H9 (cell line): ENCODE measurements around the gene MYLK4. TPM values are rescaled to one million over a fixed set of nuclear protein-coding genes. Genes with fewer than 3 reads are reported as not detected.

Experiments used
- DNase-seq: peaks from one replicate; pipeline ENCODE4 v3.0.0-alpha.2; 2017
- H2AFZ ChIP-seq: one replicate; pipeline ENCODE4 v1.6.1; 2013; ENCODE audit warnings: mild to moderate bottlenecking, low read length, control low read depth, moderate library complexity
- H2AK5ac ChIP-seq: 2 replicates; pipeline ENCODE4 v1.6.1; 2013; ENCODE audit warnings: low read length, control low read depth, mixed read lengths; ENCODE audit not compliant: insufficient read length
- H2BK120ac ChIP-seq: one replicate; pipeline ENCODE4 v1.6.1; 2013; ENCODE audit warnings: low read depth, mild to moderate bottlenecking, low read length, control low read depth, inconsistent platforms; ENCODE audit not compliant: poor library complexity, severe bottlenecking
- H2BK12ac ChIP-seq: 2 replicates; pipeline ENCODE4 v1.6.1; 2013; ENCODE audit warnings: low read length, control low read depth, mixed read lengths, low read depth; ENCODE audit not compliant: insufficient read length
- H2BK15ac ChIP-seq: 2 replicates; pipeline ENCODE4 v1.6.1; 2013; ENCODE audit warnings: low read depth, low read length, control low read depth
- H2BK20ac ChIP-seq: one replicate; pipeline ENCODE4 v1.6.1; 2013; ENCODE audit warnings: low read depth, mild to moderate bottlenecking, low read length, control low read depth, inconsistent platforms; ENCODE audit not compliant: poor library complexity, severe bottlenecking
- H2BK5ac ChIP-seq: 2 replicates; pipeline ENCODE4 v1.6.1; 2013; ENCODE audit warnings: low read length, control low read depth, mixed read lengths; ENCODE audit not compliant: insufficient read length
- H3K14ac ChIP-seq: 2 replicates; pipeline ENCODE4 v1.6.1; 2013; ENCODE audit warnings: low read length, control low read depth; ENCODE audit not compliant: insufficient read depth
- H3K18ac ChIP-seq: 2 replicates; pipeline ENCODE4 v1.6.1; 2013; ENCODE audit warnings: low read depth, mild to moderate bottlenecking, mixed read lengths, low read length, control low read depth; ENCODE audit not compliant: insufficient read length
- H3K23ac ChIP-seq: 2 replicates; pipeline ENCODE4 v1.6.1; 2013; ENCODE audit warnings: low read length, control low read depth, mixed read lengths, low read depth; ENCODE audit not compliant: insufficient read length
- H3K23me2 ChIP-seq: 2 replicates; pipeline ENCODE4 v1.6.1; 2013; ENCODE audit warnings: low read depth, mild to moderate bottlenecking, mixed read lengths, low read length, control low read depth; ENCODE audit not compliant: insufficient read length, poor library complexity, severe bottlenecking
- H3K27ac ChIP-seq: 2 replicates; pipeline ENCODE4 v1.5.1; 2013; ENCODE audit warnings: low read length, control low read depth, mixed read lengths, low read depth; ENCODE audit not compliant: insufficient read length
- H3K27me3 ChIP-seq: 2 replicates; pipeline ENCODE4 v1.6.1; 2013; ENCODE audit warnings: low read length, control low read depth, inconsistent platforms; ENCODE audit not compliant: insufficient read depth
- H3K4ac ChIP-seq: 2 replicates; pipeline ENCODE4 v1.6.1; 2013; ENCODE audit warnings: low read depth, mild to moderate bottlenecking, control low read depth, inconsistent platforms, low read length, moderate library complexity
- H3K4me1 ChIP-seq: 2 replicates; pipeline ENCODE4 v1.6.1; 2013; ENCODE audit warnings: low read length, control low read depth, inconsistent platforms; ENCODE audit not compliant: insufficient read depth
- H3K4me2 ChIP-seq: 2 replicates; pipeline ENCODE4 v1.6.1; 2013; ENCODE audit warnings: low read length, control low read depth, mixed read lengths; ENCODE audit not compliant: insufficient read length, insufficient read depth
- H3K56ac ChIP-seq: 2 replicates; pipeline ENCODE4 v1.6.1; 2013; ENCODE audit warnings: low read depth, mild to moderate bottlenecking, mixed read lengths, low read length, control low read depth; ENCODE audit not compliant: insufficient read length
- H3K79me1 ChIP-seq: 2 replicates; pipeline ENCODE4 v1.6.1; 2013; ENCODE audit warnings: low read depth, mild to moderate bottlenecking, moderate library complexity, low read length, control low read depth, inconsistent platforms; ENCODE audit not compliant: insufficient read depth, poor library complexity, severe bottlenecking
- H3K79me2 ChIP-seq: 2 replicates; pipeline ENCODE4 v1.6.1; 2013; ENCODE audit warnings: low read length, control low read depth, inconsistent platforms; ENCODE audit not compliant: insufficient read depth
- H3K9ac ChIP-seq: 2 replicates; pipeline ENCODE4 v1.6.1; 2013; ENCODE audit warnings: low read length, control low read depth, mixed read lengths; ENCODE audit not compliant: insufficient read length; ENCODE audit errors: extremely low read depth
- H3K9me3 ChIP-seq: one replicate; pipeline ENCODE4 v1.6.1; 2013; ENCODE audit warnings: low read depth, low read length, inconsistent platforms; ENCODE audit not compliant: control insufficient read depth
- H3T11ph ChIP-seq: one replicate; pipeline ENCODE4 v1.6.1; 2013; ENCODE audit warnings: mild to moderate bottlenecking, low read length, control low read depth, inconsistent platforms
- H4K20me1 ChIP-seq: one replicate; pipeline ENCODE4 v1.6.1; 2013; ENCODE audit not compliant: control insufficient read depth, insufficient read length, insufficient read depth
- H4K5ac ChIP-seq: 2 replicates; pipeline ENCODE4 v1.6.1; 2013; ENCODE audit warnings: low read depth, mild to moderate bottlenecking, mixed read lengths, low read length, control low read depth; ENCODE audit not compliant: insufficient read length
- H4K8ac ChIP-seq: replicated peaks from 2 replicates; pipeline ENCODE4 v1.6.1; 2013; ENCODE audit warnings: low read length, control low read depth, mixed read lengths, low read depth; ENCODE audit not compliant: insufficient read length
- H4K91ac ChIP-seq: 2 replicates; pipeline ENCODE4 v1.6.1; 2013; ENCODE audit warnings: low read depth, mild to moderate bottlenecking, moderate library complexity, mixed read lengths, low read length, control low read depth; ENCODE audit not compliant: insufficient read length
- H3K27ac Mint-ChIP-seq, 3 experiments: 2 replicates in 2 of 3; 3 replicates in 1 of 3; pipeline ENCODE4 v1.8.0; 2020 to 2021; ENCODE audit warnings: mixed read lengths in 3 of 3, mild to moderate bottlenecking in 1 of 3, moderate library complexity in 1 of 3
- H3K27me3 Mint-ChIP-seq: 2 replicates; pipeline ENCODE4 v1.8.0; 2021; ENCODE audit warnings: low read depth, mild to moderate bottlenecking, moderate library complexity, mixed read lengths
- H3K36me3 Mint-ChIP-seq, 3 experiments: 2 replicates in 2 of 3; 3 replicates in 1 of 3; pipeline ENCODE4 v1.8.0; 2020 to 2021; ENCODE audit warnings: low read depth in 3 of 3, mixed read lengths in 3 of 3; ENCODE audit not compliant: insufficient read depth in 1 of 3
- H3K4me1 Mint-ChIP-seq, 2 experiments: 2 replicates each; pipeline ENCODE4 v1.8.0; 2020; ENCODE audit warnings: mixed read lengths in 2 of 2
- H3K4me3 Mint-ChIP-seq, 2 experiments: 2 replicates in 1 of 2; 3 replicates in 1 of 2; pipeline ENCODE4 v1.8.0; 2020 to 2021; ENCODE audit warnings: mild to moderate bottlenecking in 2 of 2, mixed read lengths in 2 of 2, moderate library complexity in 1 of 2
- H3K9me3 Mint-ChIP-seq, 2 experiments: 2 replicates in 1 of 2; 3 replicates in 1 of 2; pipeline ENCODE4 v1.8.0; 2020; ENCODE audit warnings: mild to moderate bottlenecking in 2 of 2, mixed read lengths in 2 of 2, moderate library complexity in 1 of 2
- WGBS: extraction: QIAGEN DNeasy Blood & Tissue Kit; methylation state at CpG from one replicate; pipeline ENCODE4 v1.1.7; 2013; ENCODE audit warnings: missing lambda C conversion rate, low lambda C conversion rate, mixed read lengths; ENCODE audit not compliant: insufficient read length; ENCODE audit errors: extremely low coverage; 5-methylcytosine and 5-hydroxymethylcytosine counted together
- total RNA-seq: library from RNA; stranded (reverse); gene quantifications from 2 replicates; pipeline ENCODE4 v1.2.1, GENCODE V29; 2021
- TF ChIP-seq, protein P1 (sequence below): fragments of 200-600 bp; sonication (generic); conservative IDR thresholded peaks from 3 replicates; pipeline ENCODE4 v1.8.0; 2021; ENCODE audit warnings: antibody characterized with exemption, mild to moderate bottlenecking

The MYLK4 gene
- total RNA-seq, 1 experiment from 2014 or later: 0.28 TPM

DNA sequence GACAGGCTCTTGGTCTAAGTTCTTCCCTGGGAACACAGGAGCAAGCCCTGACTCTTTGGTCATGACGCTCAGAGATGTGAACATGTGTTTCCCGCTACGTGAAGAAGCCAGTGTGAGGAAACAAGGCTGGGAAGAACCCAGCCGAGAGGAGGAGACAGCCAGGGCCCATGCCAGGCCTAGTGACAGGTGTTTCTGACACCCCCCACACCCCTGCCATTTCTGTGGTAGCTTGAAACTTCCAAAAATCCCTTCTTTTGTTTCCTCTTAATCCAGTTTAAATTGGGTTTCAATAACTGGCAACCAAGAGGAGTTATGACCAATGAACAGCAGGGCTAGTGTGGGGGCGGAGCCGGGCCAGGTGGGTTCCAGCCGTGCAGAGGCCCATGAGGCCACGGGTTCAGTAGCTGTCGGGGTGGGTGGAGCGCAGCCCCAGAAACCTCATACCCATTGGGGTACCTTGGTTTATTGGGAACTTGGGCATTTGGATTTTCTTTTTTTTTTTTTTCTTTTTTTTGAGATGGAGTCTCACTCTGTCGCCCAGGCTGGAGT is 47.9 kb upstream of the MYLK4 start:
- no peak overlapping the region for H2BK5ac ChIP-seq
- no peaks in the 10 kb centered on the region for H3K4me1 ChIP-seq
- H3K56ac ChIP-seq: no peak overlapping the region
- Mint-ChIP-seq H3K36me3 (peaks cover 0 to 10% (median 0%) of the 10 kb centered on the region in 3 experiments; a peak in 2 of 7 replicates), H3K9me3 (no peaks in the 10 kb centered on the region), H3K27ac (no peak overlapping the region), H3K4me3 (no peak overlapping the region), H3K4me1 (peaks cover 14 to 23% of the 10 kb centered on the region in 2 experiments), H3K27me3 (no peaks in the 10 kb centered on the region)
- no peak overlapping the region; the same call in 1 of the 2 replicates for H3K14ac ChIP-seq
- no peak overlapping the region for H2BK12ac ChIP-seq
- TF ChIP-seq, protein P1, sequence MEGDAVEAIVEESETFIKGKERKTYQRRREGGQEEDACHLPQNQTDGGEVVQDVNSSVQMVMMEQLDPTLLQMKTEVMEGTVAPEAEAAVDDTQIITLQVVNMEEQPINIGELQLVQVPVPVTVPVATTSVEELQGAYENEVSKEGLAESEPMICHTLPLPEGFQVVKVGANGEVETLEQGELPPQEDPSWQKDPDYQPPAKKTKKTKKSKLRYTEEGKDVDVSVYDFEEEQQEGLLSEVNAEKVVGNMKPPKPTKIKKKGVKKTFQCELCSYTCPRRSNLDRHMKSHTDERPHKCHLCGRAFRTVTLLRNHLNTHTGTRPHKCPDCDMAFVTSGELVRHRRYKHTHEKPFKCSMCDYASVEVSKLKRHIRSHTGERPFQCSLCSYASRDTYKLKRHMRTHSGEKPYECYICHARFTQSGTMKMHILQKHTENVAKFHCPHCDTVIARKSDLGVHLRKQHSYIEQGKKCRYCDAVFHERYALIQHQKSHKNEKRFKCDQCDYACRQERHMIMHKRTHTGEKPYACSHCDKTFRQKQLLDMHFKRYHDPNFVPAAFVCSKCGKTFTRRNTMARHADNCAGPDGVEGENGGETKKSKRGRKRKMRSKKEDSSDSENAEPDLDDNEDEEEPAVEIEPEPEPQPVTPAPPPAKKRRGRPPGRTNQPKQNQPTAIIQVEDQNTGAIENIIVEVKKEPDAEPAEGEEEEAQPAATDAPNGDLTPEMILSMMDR: no peak
- no peak overlapping the region for H3T11ph ChIP-seq
- no peaks in the 10 kb centered on the region for H3K9me3 ChIP-seq
- H3K4ac ChIP-seq: no peak overlapping the region
- no peaks in the 10 kb centered on the region for H3K23me2 ChIP-seq
- H3K9ac ChIP-seq: no peak overlapping the region
- no peak overlapping the region for H3K23ac ChIP-seq
- no peaks in the 10 kb centered on the region for H3K27me3 ChIP-seq
- H3K18ac ChIP-seq: no peak overlapping the region
- no peak overlapping the region for H4K5ac ChIP-seq
- no peak overlapping the region for H2BK120ac ChIP-seq
- H2AFZ ChIP-seq: no peak overlapping the region
- no peak overlapping the region for H2AK5ac ChIP-seq
- no peak overlapping the region for H2BK20ac ChIP-seq
- no peak for DNase-seq
- WGBS: no CpG with 5 or more reads among the region's 11 CpGs
- no peak overlapping the region for H2BK15ac ChIP-seq
- H3K79me1 ChIP-seq: no peaks in the 10 kb centered on the region
- no peak overlapping the region for H4K8ac ChIP-seq
- peaks cover 2% of the 10 kb centered on the region for H4K20me1 ChIP-seq
- H3K4me2 ChIP-seq: no peak overlapping the region
- no peaks in the 10 kb centered on the region for H3K79me2 ChIP-seq
- H4K91ac ChIP-seq: no peak overlapping the region
- H3K27ac ChIP-seq: no peak overlapping the region
